GM12878 (cell line): Measurements from ENCODE around the gene TP53RK. TPM values are rescaled to one million over a fixed set of nuclear protein-coding genes. Genes with fewer than 3 reads are reported as not detected.

Experiments used
- ATAC-seq: fragments of 200-7000 bp; cut with Tn5 transposase; 3 replicates; pipeline ENCODE4 v1.9.1; 2020; ENCODE audit warnings: mild to moderate bottlenecking, moderate library complexity
- BruUV-seq: library from RNA; stranded (reverse); fragments of 400-500 nt; replicated peaks from 2 replicates; lab custom pipeline; 2021; lab: Mats Ljungman, UMichigan
- CTCF ChIA-PET: fragments of 300-600 bp; sonication (Branson Sonifier 250); formaldehyde crosslinking; extraction: SDS; loops from one replicate; lab custom pipeline; 2021; ENCODE audit warnings: inconsistent platforms; lab: Yijun Ruan, JAX
- POLR2A ChIA-PET: fragments of 350-600 bp; formaldehyde crosslinking; extraction: SDS; loops from one replicate; lab custom pipeline; 2021; ENCODE audit warnings: inconsistent platforms; lab: Charles Lee
- RAD21 ChIA-PET: fragments of 300-600 bp; sonication (Branson Sonifier 250); formaldehyde crosslinking; loops from one replicate; lab custom pipeline; 2023; ENCODE audit warnings: antibody characterized with exemption; ENCODE audit not compliant: unreplicated experiment; lab: Charles Lee
- SMC1A ChIA-PET: fragments of 300-600 bp; sonication (Branson Sonifier 250); formaldehyde crosslinking; loops from one replicate; lab custom pipeline; 2023; ENCODE audit not compliant: unreplicated experiment, uncharacterized antibody; lab: Charles Lee
- DNase-seq: peaks from one replicate; pipeline ENCODE4 v3.0.0-alpha.2; 2011; ENCODE audit warnings: low read depth, low spot score
- FAIRE-seq: peaks from 3 replicates; lab custom pipeline; 2011; peaks lifted over from hg19 to GRCh38; lab: Jason Lieb, UNC
- H2AFZ ChIP-seq: 2 replicates; pipeline ENCODE4 v1.6.0; 2011; ENCODE audit warnings: low read depth, low read length, control low read depth; ENCODE audit not compliant: control insufficient read depth
- H3K27ac ChIP-seq: 2 replicates; pipeline ENCODE4 v1.5.1; 2011; ENCODE audit warnings: control low read depth; ENCODE audit not compliant: control insufficient read depth, insufficient read depth
- H3K27me3 ChIP-seq, 2 experiments: replicated peaks in 1 of 2; 2 replicates each; pipeline versions ENCODE4 v1.6.0 to v1.6.1; 2011; ENCODE audit warnings: low read length in 1 of 2; ENCODE audit not compliant: control insufficient read depth in 2 of 2, insufficient read depth in 2 of 2
- H3K36me3 ChIP-seq, 2 experiments: 2 replicates each; pipeline ENCODE4 v1.5.1; 2011; ENCODE audit warnings: low read length in 1 of 2; ENCODE audit not compliant: control insufficient read depth in 2 of 2, insufficient read depth in 2 of 2
- H3K4me1 ChIP-seq: 2 replicates; pipeline ENCODE4 v1.6.1; 2011; ENCODE audit warnings: mild to moderate bottlenecking, low read length, moderate library complexity, mixed read lengths; ENCODE audit not compliant: control insufficient read depth, insufficient read depth
- H3K4me2 ChIP-seq: 2 replicates; pipeline ENCODE4 v1.6.0; 2011; ENCODE audit warnings: control low read depth; ENCODE audit not compliant: control insufficient read depth, insufficient read depth
- H3K4me3 ChIP-seq: fragments of 200-600 bp; sonication (generic); 2 replicates; pipeline ENCODE4 v1.5.1; 2016
- H3K79me2 ChIP-seq: 2 replicates; pipeline ENCODE4 v1.6.0; 2011; ENCODE audit warnings: low read length; ENCODE audit not compliant: control insufficient read depth, insufficient read depth
- H3K9ac ChIP-seq: 2 replicates; pipeline ENCODE4 v1.8.0; 2011; ENCODE audit warnings: low read length, control low read depth, mixed read lengths; ENCODE audit not compliant: control insufficient read depth, insufficient read depth
- H3K9me3 ChIP-seq: replicated peaks from 3 replicates; pipeline ENCODE4 v1.5.1; 2011; ENCODE audit warnings: mild to moderate bottlenecking, low read length; ENCODE audit not compliant: control insufficient read depth, insufficient read depth
- H4K20me1 ChIP-seq: 2 replicates; pipeline ENCODE4 v1.6.0; 2011; ENCODE audit not compliant: control insufficient read depth, insufficient read depth
- CBFB ChIP-seq: IDR thresholded peaks from 2 replicates; pipeline ENCODE4 v1.6.1; 2016; ENCODE audit warnings: antibody characterized with exemption, low read depth
- EGR1 ChIP-seq, 2 experiments: IDR thresholded peaks; 1 replicate in 1 of 2; 2 replicates in 1 of 2; pipeline ENCODE4 v1.6.1; 2011 to 2012; ENCODE audit warnings: low read depth in 2 of 2, low read length in 2 of 2, borderline replicate concordance in 1 of 2, mild to moderate bottlenecking in 1 of 2, moderate library complexity in 1 of 2
- IRF4 ChIP-seq: IDR thresholded peaks from 2 replicates; pipeline ENCODE4 v1.6.1; 2011; ENCODE audit warnings: low read depth, low read length
- JUNB ChIP-seq: IDR thresholded peaks from 2 replicates; pipeline ENCODE4 v1.6.1; 2016; ENCODE audit warnings: antibody characterized with exemption, mild to moderate bottlenecking
- MTA2 ChIP-seq: fragments of 450-650 bp; IDR thresholded peaks from 2 replicates; pipeline ENCODE4 v1.6.1; 2016; ENCODE audit warnings: low read depth, mild to moderate bottlenecking, moderate library complexity
- MYB ChIP-seq: fragments of 150-350 bp; IDR thresholded peaks from 2 replicates; pipeline ENCODE4 v1.6.1; 2014; ENCODE audit warnings: mild to moderate bottlenecking, low read depth, low read length, borderline replicate concordance
- PAX5 ChIP-seq: IDR thresholded peaks from 2 replicates; pipeline ENCODE4 v1.6.1; 2011; ENCODE audit warnings: low read depth, low read length, borderline replicate concordance
- PML ChIP-seq: IDR thresholded peaks from 2 replicates; pipeline ENCODE4 v1.6.1; 2012; ENCODE audit warnings: low read length, inconsistent platforms
- ZBED1 ChIP-seq: IDR thresholded peaks from 2 replicates; pipeline ENCODE4 v1.6.1; 2016; ENCODE audit warnings: borderline replicate concordance
- WGBS: methylation state at CpG from one replicate; pipeline ENCODE4 v1.1.6; 2016; ENCODE audit warnings: low lambda C conversion rate; ENCODE audit not compliant: insufficient replicate concordance, insufficient coverage; ENCODE audit errors: missing lambda C conversion rate; 5-methylcytosine and 5-hydroxymethylcytosine counted together
- in situ Hi-C: fragments of 300-500 bp; cut with MboI; formaldehyde crosslinking; loops from 9 replicates; pipeline ENCODE4 v1.14.3; 2018; ENCODE audit warnings: mixed read lengths
- intact Hi-C: fragments of 100-400 bp; cut with micrococcal nuclease; formaldehyde crosslinking; loops from one replicate; pipeline ENCODE4 v1.14.2; 2022; ENCODE audit not compliant: unreplicated experiment
- polyA plus RNA-seq, 11 experiments: library from polyadenylated mRNA; depleted of rRNA in 4 of 11; unstranded in 6 of 11; stranded (reverse) in 5 of 11; fragments of >200 nt; fragmentation: Nextera tagmentation in 4 of 11; fragmentation: Illumina TruSeq in 1 of 11; extraction: Ambion mirVana in 4 of 11; extraction: Trizol in 1 of 11; gene quantifications; 1 replicate in 1 of 11; 2 replicates in 10 of 11; pipeline versions ENCODE4 v1.2.1 to v1.2.3, GENCODE V29; 2011 to 2016; ENCODE audit warnings: inconsistent platforms in 2 of 11, missing spikeins in 2 of 11, low read depth in 1 of 11
- total RNA-seq, 4 experiments: library from RNA; depleted of rRNA in 3 of 4; stranded (reverse); fragments of >200 nt in 3 of 4; fragmentation: Illumina TruSeq in 1 of 4; extraction: Trizol in 1 of 4; gene quantifications; 2 replicates each; pipeline versions ENCODE4 v1.2.1 to v1.2.3, GENCODE V29; 2013 to 2021
- TF ChIP-seq, protein P1 (sequence below): IDR thresholded peaks from 2 replicates; pipeline ENCODE4 v1.6.1; 2011; ENCODE audit warnings: borderline replicate concordance, low read depth, mild to moderate bottlenecking, moderate library complexity, low read length; ENCODE audit not compliant: insufficient read depth, poor library complexity, severe bottlenecking
- TF ChIP-seq, protein P2 (sequence below): fragments of 450-650 bp; IDR thresholded peaks from 2 replicates; pipeline ENCODE4 v1.6.1; 2017; ENCODE audit warnings: mild to moderate bottlenecking, moderate library complexity

Gene TP53RK
- total and polyA plus RNA-seq, 10 of the 15 experiments (the other 5 are each of a cell fraction or from before 2014, with no cell fraction given) = 3.8 to 23.1 (median 16.1) TPM

DNA sequence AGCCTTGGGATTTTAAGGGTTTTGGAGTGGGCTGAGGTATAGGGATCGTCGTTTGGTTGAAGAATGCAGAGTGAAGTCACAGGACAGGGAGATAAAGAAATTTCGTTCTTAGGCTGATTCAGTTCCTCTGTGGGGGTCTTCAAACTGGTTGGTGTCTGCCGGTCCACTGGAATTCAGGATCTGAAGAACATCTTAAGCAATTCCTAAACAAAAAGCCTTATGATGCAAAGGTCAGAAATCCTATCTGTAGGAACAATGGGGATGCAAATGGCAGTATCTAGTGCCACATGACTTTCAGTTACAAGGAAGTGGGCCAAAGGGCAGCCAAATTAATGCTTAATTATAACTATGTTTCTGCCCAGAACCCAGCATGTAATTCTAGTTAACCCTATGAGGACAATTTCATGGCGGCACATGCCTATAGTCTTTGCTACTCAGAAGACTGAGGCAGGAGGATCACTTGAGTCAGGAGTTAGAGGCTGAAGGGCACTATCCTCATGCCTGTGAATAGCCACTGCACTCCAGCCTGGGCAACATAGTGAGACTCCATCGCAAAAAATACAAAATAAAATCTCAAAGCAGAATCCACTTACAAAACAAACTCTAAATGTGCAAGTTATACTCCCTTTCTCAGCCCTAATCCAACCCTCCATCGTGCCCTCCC lies 15.6 kb upstream of the TP53RK start (continued):
- TF ChIP-seq, protein P1, sequence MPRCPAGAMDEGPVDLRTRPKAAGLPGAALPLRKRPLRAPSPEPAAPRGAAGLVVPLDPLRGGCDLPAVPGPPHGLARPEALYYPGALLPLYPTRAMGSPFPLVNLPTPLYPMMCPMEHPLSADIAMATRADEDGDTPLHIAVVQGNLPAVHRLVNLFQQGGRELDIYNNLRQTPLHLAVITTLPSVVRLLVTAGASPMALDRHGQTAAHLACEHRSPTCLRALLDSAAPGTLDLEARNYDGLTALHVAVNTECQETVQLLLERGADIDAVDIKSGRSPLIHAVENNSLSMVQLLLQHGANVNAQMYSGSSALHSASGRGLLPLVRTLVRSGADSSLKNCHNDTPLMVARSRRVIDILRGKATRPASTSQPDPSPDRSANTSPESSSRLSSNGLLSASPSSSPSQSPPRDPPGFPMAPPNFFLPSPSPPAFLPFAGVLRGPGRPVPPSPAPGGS = no peak
- TF ChIP-seq MTA2 (no peak), CBFB (no peak)

DNA sequence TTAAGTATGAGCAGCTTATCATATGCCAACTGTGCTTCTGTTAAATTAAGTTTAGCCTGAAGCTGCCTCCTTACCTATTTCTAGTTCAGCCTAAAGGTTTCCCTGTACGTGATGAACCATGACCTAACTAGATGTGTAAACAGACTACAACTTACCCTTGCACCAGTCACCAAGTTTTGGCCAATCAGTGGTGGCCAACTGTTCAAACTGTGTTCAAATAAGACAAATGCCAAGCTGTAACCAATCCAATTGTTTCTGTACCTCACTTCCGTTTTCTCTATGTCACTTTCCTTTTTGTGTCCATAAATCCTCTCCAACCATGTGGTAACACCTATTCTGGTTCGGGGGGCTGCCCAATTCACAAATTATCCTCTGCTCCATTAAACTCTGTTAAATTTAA lies 14.2 kb upstream of the TP53RK start:
- BruUV-seq = no TSS peak
- WGBS = 4% methylated on average over 3 of the region's 3 CpGs
- H3K27ac ChIP-seq = no peak overlapping the region
- H3K4me2 ChIP-seq = no peak overlapping the region
- H3K9me3 ChIP-seq = peaks cover 2% of the 10 kb centered on the region; the same call in 1 of the 3 replicates
- peaks cover 0 to 2% of the 10 kb centered on the region in 2 experiments; a peak in 3 of 4 replicates for H3K27me3 ChIP-seq
- H3K36me3 ChIP-seq = no peaks in the 10 kb centered on the region
- TF ChIP-seq MYB (no peak), IRF4 (no peak), ZBED1 (no peak), JUNB (no peak), EGR1 (IDR thresholded peaks at IDR 0.05; ENCODE audit: borderline replicate concordance in 1 of 2, low read depth in 2 of 2, low read length in 2 of 2) (no peak), PML (no peak), PAX5 (no peak), CBFB (no peak)
- TF ChIP-seq, protein P2, sequence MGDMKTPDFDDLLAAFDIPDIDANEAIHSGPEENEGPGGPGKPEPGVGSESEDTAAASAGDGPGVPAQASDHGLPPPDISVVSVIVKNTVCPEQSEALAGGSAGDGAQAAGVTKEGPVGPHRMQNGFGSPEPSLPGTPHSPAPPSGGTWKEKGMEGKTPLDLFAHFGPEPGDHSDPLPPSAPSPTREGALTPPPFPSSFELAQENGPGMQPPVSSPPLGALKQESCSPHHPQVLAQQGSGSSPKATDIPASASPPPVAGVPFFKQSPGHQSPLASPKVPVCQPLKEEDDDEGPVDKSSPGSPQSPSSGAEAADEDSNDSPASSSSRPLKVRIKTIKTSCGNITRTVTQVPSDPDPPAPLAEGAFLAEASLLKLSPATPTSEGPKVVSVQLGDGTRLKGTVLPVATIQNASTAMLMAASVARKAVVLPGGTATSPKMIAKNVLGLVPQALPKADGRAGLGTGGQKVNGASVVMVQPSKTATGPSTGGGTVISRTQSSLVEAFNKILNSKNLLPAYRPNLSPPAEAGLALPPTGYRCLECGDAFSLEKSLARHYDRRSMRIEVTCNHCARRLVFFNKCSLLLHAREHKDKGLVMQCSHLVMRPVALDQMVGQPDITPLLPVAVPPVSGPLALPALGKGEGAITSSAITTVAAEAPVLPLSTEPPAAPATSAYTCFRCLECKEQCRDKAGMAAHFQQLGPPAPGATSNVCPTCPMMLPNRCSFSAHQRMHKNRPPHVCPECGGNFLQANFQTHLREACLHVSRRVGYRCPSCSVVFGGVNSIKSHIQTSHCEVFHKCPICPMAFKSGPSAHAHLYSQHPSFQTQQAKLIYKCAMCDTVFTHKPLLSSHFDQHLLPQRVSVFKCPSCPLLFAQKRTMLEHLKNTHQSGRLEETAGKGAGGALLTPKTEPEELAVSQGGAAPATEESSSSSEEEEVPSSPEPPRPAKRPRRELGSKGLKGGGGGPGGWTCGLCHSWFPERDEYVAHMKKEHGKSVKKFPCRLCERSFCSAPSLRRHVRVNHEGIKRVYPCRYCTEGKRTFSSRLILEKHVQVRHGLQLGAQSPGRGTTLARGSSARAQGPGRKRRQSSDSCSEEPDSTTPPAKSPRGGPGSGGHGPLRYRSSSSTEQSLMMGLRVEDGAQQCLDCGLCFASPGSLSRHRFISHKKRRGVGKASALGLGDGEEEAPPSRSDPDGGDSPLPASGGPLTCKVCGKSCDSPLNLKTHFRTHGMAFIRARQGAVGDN = no peak
- TF ChIP-seq, all 136 proteins: peak for 0
- ChIA-PET RAD21 (no interaction called here), SMC1A (no interaction called here), POLR2A (no interaction called here), CTCF (interaction anchor here (1.2 to 1.9 kb wide), 2 partner anchors 9 to 45 kb away, joined by 4 to 5 read pairs; no protein-coding TSS in a partner anchor)
- Histone ChIP-seq H4K20me1 (no peaks in the 10 kb centered on the region), H2AFZ (no peak overlapping the region), H3K79me2 (no peaks in the 10 kb centered on the region), H3K4me3 (no peak overlapping the region), H3K4me1 (no peaks in the 10 kb centered on the region), H3K9ac (no peak overlapping the region)
- DNase-seq = no peak
- in situ Hi-C loops = no loop called here
- intact Hi-C loops = no loop called here
- no peak for ATAC-seq
- no peak for FAIRE-seq
